ENCODE measurements around the gene ZWILCH.

- TF ChIP-seq CTCF (conservative IDR thresholded peaks at IDR 0.05 in 1 of 2, IDR thresholded peaks at IDR 0.05 in 1 of 2; ENCODE audit: low read depth in 1 of 2, low read length in 2 of 2) (no peak), EZH2 (IDR thresholded peaks at IDR 0.05; ENCODE audit: low read length, missing control alignments) (no peak)
Observed at GRCh38 chr15:66489179-66489791, 15.8 kb upstream of the ZWILCH start.
